GM18909 (cell line): ENCODE results near the gene RAD54L.
A peak's percentile ranks its signal among the peaks of the same experiment; 100 is the strongest.
"Not testable (repeated sequence)": the region's sequence is repeated elsewhere in the genome, so short reads cannot be mapped to it uniquely, and the experiment has no call there.

Experiments used
- ATAC-seq: cut with Tn5 transposase; IDR thresholded peaks from one replicate; pipeline ENCODE4 v1.9.1; 2021; ENCODE audit warnings: mild to moderate bottlenecking; ENCODE audit not compliant: unreplicated experiment, poor library complexity

RAD54L gene

DNA sequence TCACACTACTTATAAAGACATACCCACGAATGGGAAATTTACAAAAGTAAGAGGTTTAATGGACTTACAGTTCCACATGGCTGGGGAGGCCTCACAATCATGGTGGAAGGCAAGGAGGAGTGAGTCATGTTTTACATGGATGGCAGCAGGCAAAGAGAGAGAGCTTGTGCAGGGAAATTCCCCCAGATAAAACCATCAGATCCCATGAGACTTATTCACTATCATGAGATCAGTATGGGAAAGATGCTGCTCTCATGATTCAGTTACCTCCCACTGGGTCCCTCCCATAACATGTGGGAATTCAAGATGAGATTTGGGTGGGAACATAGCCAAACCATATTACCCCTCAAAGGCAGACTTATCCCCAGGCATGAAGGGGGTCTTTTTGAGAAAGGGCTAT lies 8.7 kb upstream of the RAD54L start:
- ATAC-seq: not testable (repeated sequence)

DNA sequence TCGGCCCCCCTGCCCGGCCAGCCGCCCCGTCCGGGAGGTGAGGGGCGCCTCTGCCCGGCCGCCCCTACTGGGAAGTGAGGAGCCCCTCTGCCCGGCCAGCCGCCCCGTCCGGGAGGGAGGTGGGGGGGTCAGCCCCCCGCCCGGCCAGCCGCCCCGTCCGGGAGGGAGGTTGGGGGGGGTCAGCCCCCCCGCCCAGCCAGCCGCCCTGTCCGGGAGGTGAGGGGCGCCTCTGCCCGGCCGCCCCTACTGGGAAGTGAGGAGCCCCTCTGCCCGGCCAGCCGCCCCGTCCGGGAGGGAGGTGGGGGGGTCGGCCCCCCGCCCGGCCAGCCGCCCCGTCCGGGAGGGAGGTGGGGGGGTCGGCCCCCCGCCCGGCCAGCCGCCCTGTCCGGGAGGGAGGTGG lies 5.8 kb upstream of the RAD54L start:
- ATAC-seq: not testable (repeated sequence)

DNA sequence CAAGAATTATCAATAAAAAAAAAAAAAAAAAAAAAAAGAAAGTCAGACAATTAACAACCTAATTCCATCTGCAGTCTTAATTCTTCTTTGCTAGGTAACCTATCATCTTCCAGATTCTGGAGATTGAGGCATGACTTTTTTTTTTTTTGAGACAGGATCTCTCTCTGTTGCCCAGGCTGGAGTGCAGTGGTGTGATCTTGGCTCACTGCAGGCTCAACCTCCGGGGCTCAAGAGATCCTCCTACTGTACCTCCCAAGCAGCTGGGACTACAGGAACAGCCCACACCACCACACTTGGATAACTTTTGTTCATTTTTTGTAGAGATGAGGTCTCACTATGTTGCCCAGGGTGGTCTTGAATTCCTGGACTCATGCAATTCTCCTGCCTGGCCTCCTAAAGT lies 4.6 kb upstream of the RAD54L start:
- no peak for ATAC-seq

DNA sequence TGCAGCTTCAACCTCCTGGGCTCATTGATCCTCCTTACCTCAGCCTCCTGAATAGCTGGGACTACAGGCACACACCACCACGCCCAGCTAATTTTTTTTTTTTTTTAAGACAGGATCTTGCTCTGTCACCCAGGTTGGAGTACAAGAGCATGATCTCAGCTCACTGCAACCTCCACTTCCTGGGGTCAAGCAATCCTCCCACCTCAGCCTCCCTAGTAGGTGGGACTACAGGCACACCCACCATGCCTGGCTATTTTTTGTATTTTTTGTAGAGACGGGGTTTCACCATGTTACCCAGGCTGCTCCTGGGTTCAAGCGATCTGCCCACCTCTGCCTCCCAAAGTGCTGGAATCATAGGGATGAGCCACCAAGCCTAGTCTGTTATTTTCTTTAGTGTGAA lies 3.7 kb upstream of the RAD54L start:
- ATAC-seq: not testable (repeated sequence)

- no peak for ATAC-seq
These were observed 2.7 kb upstream of the RAD54L start for GRCh38 chr1:46244656-46245371.

- not testable (repeated sequence) for ATAC-seq
These were observed 1.4 kb upstream of the RAD54L start for GRCh38 chr1:46246136-46246535.

GRCh38 chr1:46246548-46247435 lies 771 bp upstream of the RAD54L start:
- peak; percentile 55 for ATAC-seq

DNA sequence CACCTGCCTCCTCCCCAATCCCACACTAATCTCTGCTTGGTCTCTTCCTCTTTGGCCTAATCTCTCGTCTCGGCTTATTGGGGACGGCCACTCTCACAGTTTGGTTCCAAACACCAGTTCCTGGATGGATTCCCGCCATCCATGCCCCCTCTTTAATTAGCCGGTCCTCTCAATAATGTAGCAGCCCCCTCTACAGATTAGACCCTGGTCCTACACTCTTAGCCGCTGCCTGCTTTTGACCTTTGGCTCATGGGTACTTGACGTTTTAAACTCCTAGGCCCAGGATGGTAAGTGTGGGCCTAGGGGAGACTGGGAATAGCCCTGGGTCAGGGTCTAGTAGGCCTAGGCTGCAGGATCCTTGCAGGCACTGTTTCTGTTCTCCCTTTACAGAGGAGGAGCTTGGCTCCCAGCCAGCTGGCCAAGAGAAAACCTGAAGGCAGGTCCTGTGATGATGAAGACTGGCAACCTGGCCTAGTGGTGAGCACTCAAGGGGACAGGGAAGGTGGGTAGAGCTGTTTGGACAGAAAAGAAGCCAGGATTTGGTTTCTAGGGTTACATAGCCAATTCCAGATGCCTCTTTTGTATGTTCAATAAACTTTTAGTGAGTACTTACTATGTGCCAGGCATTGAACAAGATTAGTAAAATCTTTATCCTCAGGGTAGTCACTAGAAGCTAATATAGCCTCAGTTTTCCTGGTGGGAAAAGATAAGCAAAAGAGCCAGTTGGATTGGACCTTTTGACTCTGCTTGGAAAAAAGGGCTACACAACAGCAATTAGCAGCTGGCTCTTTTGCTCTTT lies 758 bp downstream of the RAD54L start:
- no peak for ATAC-seq

DNA sequence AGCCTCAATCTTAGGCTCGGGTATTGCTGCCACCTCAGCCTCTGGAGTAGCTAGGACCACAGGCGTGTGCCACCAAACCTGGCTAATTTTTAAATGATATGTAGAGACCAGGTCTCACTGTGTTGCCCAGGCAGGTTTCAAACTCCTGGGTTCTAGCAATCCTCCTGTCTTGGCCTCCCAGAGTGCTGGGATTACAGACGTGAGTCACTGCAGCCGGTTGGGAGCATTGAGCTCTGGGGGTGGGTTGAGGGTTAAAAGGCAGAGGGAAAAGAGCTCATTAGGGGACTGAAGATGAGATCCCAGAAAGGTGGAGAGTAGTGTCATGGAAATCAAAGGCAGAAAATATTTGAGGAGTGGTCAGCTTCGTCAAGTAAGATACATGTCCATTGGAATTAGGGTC lies 7.1 kb downstream of the RAD54L start:
- no peak for ATAC-seq

DNA sequence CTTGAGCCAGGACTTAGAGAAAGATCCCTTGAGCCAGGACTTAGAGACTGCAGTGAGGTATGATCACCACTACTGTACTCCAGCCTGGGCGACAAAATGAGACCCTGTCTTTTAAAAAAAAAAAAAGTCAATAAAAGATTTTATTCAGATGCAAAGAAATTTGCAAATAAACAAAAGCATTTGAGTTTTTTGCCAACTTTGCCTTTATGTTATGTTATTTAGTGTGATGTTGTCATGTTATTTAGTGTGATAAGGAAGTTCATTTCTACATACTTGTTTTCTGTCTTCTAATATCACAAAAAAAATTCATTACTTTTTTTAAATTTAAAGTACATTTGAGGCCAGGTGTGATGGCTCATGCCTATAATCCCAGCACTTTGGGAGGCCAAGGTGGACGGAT lies 9.0 kb downstream of the RAD54L start:
- ATAC-seq: no peak

DNA sequence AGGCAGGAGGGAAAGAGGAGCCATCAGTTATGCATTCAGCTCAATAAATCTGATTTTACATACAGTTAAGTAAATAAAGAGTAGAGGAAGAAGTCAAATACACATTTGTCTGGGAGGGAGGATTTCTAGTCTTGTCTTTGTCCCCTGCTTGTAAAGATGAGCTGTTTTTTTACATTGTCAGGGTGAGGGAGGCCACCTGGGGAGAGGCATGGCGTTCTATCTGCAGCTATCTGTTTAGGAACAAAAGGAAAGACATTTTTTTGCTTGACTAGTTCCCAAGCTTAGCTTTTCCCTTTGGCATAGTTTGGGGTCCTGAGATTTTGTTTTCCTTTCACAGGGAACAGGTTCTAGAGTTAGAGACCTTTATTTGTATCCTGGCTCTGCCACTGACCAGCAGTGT lies 14.9 kb downstream of the RAD54L start:
- no peak for ATAC-seq

- ATAC-seq: no peak
These were observed 15.6 kb downstream of the RAD54L start for GRCh38 chr1:46263146-46263545.

- ATAC-seq: no peak
These were observed 21.0 kb downstream of the RAD54L start for GRCh38 chr1:46268578-46268977.

DNA sequence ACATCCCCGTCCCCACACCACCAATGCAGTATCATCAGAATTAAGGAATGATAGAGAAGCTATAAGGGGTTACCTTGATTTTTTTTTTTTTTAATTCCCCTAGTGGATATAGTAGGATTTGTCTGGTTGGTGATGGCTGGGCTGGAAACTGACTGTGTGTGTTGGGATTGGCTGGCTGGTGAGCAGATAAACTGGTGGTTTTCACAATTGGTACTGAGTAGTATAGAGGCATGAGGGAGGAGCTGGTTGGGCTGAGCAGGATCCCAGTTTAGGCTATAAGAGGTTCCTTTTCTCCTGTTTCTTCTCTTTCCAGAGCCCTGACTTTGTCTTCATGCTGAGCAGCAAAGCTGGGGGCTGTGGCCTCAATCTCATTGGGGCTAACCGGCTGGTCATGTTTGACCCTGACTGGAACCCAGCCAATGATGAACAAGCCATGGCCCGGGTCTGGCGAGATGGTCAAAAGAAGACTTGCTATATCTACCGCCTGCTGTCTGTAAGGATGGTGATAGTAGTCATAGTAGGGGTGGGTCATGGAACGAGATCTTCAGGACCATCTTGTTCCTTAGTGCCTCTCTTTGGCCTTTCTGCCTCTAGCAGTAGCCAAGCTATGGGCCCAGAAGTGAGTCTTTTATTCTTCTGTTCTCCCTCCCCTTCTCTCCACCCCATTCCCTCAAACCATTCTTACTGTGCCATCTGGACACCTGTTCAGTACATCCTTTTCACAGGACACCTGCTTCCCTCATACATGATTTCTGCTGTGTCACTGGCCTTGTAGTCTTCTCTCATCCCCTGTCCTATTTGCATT lies 26.9 kb downstream of the RAD54L start:
- ATAC-seq: no peak

- ATAC-seq: no peak
These were observed 27.4 kb downstream of the RAD54L start for GRCh38 chr1:46275030-46275337.

GRCh38 chr1:46277658-46278373 lies 30.3 kb downstream of the RAD54L start:
- no peak for ATAC-seq

DNA sequence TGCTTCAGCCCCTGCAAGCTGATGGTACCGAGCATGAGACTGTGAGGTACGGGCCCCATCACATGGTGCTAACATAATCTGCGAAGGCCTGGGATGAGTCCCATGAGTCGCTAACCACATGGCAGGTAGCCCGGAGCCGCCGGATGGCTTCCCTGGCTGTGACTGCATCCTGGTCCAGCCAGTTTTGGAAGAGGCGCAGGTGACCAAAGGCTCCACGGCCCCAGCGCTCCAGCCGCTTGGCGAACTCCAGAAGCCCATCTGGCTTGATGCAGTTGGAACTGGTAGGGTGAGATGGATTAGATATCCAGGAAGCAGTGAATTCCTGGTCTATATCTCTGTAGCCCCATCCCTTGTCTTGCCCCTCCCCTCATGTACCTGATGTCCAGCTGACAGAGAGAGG lies 31.2 kb downstream of the RAD54L start:
- no peak for ATAC-seq

DNA sequence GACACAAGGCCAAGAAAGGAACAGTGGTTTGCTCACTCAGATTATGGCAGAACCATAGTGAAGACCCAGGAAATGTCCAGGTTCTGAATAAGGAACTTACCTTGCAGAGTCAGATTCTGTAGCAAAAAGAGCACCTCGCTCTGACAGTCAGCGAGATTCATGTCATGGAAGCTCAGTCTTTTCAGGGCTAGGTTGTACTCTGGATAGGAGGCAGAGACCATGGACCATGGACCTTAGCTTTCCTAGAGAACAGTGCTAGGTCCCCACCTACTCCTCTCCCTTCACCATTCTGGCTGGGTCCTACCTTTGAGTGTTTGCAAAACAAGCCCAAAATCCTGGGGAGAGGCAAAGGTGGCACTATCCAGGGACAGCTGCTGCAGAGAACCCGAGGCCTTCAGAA lies 32.5 kb downstream of the RAD54L start:
- no peak for ATAC-seq

DNA sequence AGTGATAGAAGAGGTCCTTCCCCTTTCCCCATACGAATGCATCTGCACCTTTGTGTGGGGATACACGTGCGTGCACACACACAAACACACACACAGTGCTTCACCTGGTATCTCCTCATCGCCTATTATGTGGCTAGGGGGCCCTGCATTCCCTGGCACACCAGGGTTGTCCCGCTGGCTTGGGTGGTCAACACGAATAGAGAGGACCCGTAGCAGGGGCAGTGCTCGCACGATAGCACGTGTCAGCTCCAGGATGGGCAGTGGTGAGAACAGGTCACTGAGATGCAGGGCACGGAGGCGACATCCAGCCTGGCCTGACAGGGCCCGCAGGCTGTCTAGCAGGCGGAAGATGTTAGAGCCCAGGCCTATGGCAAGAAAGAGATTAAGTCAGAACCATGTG lies 33.5 kb downstream of the RAD54L start:
- ATAC-seq: no peak

DNA sequence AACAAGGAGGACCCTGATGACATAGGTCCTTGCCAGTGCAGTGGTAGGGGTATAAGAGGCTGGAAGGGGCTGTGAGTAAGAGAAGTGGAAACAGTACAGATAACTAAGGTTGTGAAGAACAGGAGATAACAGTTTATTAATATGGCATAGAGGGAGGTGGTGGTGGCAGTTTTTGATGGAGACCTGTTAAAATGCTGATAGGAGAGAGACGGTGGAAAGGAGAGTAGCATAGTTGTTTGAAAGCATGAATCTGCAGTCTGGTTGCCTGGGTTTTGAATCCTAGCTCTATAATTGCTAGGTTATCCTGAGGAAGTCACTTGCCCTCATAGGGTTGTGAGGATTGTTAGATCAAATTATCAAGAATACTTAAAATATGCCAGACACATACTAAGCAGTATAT lies 36.5 kb downstream of the RAD54L start:
- no peak for ATAC-seq
